GM19463 (cell line): ENCODE measurements around the gene RTN4RL2.
A peak's percentile ranks its signal among the peaks of the same experiment; 100 is the strongest.

Experiments used
- ATAC-seq: cut with Tn5 transposase; IDR thresholded peaks from one replicate; pipeline ENCODE4 v1.9.1; 2021; ENCODE audit warnings: mild to moderate bottlenecking, moderate library complexity; ENCODE audit not compliant: unreplicated experiment

The RTN4RL2 gene

DNA sequence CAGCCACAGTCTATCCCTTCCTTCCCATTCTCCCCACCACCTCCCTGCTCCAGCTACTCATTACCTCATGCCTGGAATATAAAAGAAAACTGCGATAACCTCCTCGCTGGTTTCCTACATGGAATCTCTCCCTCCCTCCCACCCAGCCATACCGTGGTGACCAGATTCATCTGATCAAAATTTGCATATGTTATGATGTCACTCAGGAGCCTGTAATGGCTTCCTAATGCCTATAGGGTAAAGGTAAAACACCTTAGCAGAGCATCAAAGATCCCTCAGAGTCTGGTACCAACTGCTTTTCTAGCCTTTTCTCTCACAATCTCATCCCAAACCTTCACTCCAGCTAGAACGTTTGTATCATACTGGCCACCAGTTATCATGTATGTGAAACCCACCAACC lies 19.6 kb downstream of the RTN4RL2 start:
- no peak for ATAC-seq

DNA sequence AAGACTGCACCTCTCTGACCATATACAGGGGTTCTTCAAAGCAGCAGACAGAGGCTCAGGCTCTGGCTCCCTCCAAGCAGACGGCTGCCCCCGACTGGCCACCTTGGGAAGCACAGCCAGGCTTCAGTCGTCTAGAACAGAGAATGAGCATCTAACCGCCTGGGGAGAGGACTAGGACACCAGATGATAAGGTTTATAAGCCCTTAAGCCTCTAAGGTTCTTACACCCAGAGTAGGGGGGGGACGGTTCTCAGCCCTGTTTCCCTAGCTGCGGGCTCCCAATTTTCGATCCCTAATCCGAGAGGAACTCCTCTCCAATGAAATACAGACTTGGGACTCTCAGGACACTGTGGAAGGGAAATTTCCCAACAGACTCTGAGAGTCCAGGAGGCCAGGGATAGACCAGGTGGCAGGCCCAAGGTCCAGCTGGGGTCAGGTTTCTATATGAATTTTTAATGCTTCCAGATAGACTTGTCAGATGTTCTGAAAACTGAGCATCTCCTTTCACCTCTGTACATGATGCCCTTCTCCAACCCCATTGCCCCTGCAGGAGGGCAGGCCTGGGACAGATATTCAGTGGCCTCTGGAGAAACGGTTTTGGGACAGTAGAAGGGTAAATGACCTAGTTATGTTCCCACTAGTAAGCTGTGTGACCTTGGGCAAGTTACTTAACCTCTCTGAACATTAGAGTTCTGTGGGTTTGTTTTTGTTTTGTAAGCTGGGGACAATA lies 20.2 kb downstream of the RTN4RL2 start:
- ATAC-seq: no peak

DNA sequence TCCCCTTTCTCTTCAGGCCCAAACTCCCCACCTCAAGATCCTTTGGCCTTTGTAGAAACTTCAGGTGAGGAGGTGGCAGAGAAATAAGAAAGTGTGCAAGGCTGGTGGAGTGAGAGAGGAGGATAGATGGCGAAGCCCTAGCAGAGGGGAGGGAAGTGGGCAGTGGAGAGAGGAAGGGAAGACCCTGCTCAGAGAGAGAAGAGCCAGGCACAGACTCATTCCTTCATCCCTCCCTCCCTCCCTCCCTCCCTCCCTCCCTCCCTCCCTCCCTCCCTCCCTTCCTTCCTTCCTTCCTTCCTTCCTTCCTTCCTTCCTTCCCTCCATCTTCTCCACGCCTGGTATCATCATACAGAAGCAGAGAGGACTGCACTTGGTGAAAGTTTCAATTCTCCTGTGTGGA lies 21.0 kb downstream of the RTN4RL2 start:
- no peak for ATAC-seq

DNA sequence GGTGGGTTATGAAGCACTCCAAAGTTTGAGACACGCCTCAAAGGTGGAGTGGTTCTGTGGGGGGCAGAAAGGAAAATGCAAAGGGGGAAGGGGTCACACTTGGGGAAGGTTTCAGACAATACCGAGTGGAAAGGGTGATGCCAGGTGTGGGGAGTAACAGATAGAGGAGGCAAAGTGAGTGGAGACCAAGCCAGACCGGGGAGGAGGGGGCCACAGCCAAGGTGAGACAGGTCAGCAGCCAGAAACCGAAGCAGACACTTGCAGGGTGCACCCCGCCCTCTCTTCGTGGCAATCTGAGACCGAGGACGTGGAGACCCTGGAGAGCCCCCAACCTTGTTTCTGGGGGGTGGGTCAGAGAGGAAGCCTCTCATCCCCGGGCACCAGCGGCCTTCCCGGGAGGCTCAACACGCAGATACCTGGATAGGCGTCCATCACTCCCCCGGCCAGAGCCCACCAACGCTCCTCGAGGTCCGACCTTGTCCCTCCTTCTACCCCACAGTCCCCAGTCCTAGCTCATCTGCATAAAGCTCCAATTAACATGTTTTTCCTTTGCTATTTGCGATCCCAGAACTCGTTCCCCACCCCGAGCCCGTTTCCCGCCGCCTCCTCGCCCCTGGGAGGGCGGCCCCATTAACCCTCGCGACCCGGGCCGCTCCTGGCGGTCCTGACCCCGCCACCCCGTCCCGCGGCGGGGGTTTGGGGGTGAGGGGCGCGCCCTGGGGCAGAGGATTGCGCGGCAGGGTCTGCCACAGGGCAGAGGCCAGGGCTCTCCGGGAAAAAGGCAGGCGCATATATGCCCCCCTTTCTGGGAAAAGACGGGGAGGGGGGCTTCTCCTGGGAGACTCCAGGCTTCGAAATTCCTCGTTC lies 21.8 kb downstream of the RTN4RL2 start:
- no peak for ATAC-seq

DNA sequence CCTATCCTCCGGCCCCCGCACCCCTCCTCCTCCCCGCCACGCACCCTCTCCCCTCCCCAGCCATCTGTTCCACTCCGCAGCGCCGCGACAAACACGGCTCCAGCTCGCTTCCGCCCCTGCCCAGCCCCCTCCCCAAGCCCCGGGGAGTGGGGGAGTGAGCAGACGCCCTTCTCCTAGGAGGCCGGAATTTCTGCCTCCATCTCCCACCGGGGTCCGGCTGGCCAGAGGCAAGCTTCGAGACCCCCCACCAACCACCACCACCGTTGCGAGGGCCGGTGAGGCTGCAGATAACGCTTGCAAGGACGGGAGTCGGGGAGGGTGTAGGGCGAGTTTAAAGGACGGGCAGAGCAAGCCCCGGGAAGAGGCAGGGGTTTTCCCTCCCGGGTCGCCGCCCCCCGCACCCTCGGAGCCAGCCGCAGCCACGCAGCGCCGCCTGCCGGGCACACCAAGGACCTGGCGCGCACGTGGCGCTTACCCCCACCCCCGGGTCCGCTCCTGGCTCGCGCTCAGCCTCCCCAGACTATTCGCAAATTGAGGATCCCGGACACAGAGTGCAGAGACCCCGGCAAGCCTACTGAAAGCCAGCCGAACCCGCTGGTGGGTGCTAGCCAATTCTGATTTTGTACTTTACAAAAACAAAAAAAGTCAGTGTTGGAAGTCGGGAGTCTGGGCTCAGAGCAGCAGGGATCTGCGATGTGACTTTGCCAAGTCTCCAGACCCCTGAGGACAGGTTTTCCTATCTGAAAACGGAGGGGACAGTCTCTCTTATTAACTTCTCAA lies 22.6 kb downstream of the RTN4RL2 start:
- ATAC-seq: peak; percentile 60

DNA sequence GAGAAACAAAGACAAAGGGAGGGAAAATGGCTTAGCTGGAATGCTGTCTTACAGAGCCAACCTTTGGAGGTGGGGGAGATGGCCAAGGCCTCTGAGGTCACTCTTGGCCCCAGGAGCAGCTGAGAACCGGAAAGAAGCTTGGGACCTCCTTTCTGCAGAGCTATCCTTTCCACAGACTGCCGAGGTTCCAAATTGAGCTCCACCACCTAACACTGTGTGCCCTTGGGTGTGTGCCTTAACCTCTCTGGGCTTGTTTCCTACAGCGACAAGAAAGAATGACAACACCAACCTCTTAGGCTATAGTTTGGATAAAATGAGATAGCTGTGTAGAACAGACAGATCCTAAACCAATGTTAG lies 23.2 kb downstream of the RTN4RL2 start:
- ATAC-seq: no peak

- peak; percentile 63 for ATAC-seq
Measured at GRCh38 chr11:57484141-57484710, 23.9 kb downstream of the RTN4RL2 start.

GRCh38 chr11:57485217-57485990 lies 25.1 kb downstream of the RTN4RL2 start:
- ATAC-seq: no peak

DNA sequence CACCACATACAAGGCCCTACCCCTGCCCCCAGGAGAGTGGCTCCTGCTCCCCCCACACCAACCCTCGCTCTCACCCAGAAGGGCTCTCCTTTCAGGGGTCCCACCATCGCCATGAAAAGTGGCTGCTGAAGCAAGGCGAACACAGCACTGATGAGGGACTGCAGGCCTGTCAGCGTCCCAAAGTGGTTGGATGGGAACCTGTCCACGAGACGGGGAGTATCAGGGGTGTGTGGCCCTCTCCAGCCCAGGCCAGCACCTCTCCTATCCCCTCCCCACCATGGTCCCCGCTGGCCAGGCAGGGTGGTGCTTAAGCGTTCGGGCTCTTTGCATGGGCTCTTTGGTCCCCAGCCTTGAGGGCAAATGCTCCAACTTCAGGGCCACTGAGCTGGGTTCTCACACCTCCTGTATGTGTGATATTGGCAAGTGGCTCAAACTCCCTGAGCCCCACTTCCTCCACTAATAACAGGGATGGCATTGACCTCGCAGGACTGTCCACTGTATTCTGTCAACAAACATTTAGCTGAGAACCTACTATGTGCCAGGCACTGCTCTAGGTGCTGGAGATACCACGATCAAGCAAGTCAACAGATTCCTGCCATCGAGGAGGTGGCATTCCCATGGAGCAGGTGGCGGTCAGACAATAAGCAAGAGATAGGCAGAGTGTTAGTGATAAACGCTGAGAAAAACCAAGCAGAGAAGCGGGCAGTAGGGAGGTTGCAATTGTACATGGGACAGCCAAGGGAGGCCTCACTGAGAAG lies 26.9 kb downstream of the RTN4RL2 start:
- ATAC-seq: no peak

DNA sequence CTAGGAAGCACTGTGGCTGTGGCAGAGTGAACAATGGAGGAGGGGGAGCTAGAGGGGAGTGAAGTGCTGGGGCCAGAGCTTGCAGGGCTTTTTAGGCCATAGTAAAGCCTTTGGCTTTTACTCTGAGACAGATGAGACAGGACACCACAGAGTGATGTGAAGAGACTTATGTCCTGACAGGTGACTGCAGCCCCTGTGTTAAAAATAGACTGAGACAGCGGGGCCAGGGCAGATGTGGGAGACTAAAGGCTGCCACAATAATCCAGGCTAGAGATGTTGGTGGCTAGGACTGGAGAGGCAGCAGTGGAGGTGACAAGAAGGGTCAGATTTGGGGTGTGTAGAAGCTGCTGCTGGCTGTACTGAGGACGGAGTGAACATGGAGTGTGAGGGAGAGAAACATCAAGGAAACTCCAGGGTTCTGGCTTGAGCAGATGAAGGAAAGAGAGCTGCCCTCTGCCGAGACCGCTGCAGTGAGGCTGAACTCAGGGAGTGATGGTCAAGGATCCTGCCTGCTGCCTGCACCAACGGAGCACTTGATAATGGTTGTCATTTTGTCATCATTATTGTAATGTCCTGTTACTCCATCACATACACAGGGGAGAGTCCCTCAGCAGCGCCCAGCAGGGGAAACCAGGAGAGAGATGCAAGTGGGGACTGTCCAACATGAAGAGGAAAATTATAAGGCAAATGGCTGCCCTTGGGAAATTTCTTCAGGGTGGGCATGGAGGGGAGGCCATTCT lies 27.8 kb downstream of the RTN4RL2 start:
- ATAC-seq: no peak

DNA sequence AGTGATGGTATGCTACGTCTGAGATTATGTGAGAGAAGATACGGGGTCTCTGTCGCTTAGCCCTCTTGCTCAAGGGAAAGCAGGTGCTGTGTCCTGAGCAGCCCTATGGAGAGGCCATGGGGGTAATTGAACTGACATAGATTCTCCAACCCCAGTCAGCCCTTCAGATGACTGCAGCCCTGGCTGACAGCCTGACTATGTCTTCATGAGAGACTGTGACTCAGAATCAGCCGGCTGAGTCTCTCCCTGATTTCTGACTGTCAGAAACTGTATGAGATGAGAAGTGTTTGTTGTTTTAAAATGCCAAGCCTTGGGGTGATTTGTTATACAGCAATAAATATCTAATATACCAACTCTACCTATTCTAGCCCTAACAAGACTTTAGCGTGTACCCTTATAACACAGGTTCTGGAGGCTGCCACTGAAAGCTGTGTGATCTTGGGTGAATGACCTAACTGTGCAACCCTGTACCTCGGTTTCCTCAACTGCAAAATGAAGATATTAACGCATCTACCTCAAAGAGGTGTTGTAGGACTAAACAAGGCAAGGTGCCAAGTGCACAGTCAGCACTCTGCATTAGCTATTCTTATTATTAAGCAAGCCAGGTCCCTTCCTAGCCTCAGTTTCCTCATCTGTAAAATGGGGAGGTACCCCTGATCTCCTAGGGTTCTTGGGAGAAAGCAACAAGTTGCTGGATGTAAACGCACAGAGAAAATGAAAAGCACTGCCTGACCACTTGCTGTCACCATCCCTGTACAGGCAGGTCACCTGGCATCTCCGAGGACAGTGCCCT lies 30.3 kb downstream of the RTN4RL2 start:
- ATAC-seq: no peak

DNA sequence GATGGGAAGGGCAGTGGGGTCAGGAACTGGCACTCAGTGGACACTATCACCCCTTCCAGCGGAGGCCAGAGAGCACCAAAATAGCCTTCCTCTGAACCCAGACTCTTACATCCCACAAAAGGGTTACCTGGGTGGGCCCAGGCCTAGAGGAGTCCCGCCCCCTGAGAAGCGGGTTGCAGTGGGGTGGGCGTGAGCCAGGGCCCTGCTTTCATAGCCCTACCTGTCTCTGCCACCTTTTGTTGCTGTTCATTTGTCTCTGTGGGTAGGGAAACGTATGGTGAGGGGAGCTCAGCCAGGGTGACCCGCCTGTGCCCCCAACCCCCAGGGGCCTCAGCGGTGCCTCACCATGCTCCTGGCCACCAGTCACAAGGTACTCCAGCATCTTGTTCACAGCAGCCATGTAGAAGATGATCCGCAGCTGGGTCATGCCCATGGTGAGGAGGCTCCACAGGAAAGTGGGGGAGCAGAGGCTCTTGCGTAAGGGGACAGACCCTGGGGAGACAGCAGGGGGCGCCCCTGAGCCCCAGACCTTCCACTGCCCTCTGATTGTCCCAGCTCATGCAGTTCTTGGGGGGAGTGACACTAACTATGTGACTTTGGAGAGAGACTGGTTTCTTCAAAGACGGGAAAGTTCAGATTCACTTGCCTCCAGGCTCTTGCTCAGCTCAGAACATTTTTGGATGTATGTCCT lies 31.2 kb downstream of the RTN4RL2 start:
- peak; percentile 49 for ATAC-seq

DNA sequence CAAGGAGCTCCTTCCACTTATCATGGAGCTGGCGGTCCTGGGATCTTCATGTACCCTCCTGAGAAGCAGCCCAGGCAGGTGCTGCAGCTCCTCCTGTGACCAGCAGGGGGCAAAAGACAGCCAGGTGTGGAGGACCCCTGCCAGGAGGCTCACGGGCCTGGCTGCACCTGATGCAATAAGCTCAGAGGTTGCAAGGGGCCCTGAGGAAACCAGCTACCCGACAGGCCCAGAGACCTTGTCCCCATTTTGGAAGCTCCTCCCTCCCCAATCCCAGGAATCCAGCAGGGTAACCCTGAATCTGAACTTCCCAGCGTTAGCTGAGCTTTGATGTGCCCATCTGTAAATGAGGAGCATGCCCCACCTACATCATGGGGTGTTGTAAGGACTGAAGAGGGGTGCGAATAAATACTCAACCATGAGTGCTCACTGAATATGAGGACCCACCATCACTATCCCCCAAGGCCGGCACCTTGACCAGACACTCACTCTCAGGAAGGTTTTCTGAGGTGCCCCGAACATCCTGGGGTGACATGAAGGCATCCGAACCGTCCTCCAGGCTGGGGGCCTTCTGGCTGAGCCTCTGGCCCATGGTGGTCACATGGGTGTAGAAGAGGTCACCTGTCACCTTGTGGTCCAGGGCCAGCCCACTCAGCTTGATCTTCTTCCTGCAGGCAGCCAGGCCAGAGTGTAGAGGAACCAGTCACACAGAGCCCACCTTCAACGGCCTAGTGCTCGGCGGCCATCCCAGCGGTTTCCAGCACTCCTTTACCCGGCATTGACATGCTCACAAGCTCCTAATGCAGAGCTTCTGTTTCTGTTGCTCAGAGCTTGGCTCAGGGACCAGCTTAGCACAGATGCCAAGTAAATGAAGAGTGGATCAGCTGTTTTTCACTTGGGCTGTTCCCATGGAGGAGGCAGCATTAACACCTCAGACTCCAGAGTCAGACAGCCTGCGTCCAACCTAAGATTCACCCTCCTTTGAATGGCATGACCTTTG lies 33.5 kb downstream of the RTN4RL2 start:
- peak; percentile 83 for ATAC-seq

- no peak for ATAC-seq
Measured at GRCh38 chr11:57496109-57496820, 35.9 kb downstream of the RTN4RL2 start.

DNA sequence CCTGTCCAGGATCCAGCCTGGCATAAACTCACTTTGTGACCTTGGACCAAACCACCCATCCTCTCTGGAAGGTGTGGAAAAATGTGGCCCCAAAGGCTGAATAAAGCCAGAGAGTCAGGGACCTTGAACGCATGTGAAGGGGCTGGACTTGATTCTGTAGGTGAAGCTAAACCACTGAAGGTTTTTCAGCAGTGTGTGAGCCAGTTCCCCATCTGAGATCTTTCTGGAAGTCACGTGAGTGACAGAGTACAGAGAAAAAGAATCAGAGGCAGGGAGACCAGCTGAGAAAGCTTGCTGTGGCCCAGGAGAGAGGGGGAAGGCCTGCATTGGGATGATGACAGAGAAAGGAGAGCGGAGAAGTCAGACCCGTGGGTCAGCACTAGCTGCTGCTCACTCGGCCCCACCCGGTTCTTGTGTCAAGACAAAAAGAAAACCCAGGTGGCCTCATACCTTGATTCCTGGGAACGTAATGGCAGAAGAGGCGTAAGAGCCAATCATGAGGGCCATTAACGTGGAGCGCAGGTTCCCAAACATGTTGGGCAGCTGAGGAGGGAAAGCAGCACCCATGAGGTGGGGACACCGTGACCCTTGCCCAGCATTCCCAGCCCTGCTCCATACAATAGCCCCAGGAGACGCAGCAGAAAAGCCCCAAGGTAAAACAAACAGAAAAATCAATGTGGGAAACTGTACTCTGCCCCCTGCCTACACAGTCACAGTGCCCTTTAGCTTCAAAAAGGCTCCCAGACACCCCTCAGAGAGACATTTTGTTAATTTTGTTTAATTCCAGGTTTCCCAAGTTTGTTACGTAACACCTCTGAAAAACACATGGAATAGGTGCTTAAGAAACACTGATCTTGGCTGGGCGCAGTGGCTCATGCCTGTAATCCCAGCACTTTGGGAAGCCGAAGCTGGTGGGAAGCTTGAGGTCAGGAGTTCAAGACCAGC lies 37.2 kb downstream of the RTN4RL2 start:
- ATAC-seq: no peak
